NCI-H510A (cell line): Measurements from ENCODE around the gene MRPS7.
"Not testable (repeated sequence)": the region's sequence is repeated elsewhere in the genome, so short reads cannot be mapped to it uniquely, and the experiment has no call there.

Experiments
- DNase-seq: peaks from one replicate; lab custom pipeline; 2025; lab: John Stamatoyannopoulos, UW

MRPS7 gene

GRCh38 chr17:75244133-75244866 is 17.4 kb upstream of the MRPS7 start:
- DNase-seq = no peak

GRCh38 chr17:75245011-75245410 is 16.7 kb upstream of the MRPS7 start:
- DNase-seq = no peak

DNA sequence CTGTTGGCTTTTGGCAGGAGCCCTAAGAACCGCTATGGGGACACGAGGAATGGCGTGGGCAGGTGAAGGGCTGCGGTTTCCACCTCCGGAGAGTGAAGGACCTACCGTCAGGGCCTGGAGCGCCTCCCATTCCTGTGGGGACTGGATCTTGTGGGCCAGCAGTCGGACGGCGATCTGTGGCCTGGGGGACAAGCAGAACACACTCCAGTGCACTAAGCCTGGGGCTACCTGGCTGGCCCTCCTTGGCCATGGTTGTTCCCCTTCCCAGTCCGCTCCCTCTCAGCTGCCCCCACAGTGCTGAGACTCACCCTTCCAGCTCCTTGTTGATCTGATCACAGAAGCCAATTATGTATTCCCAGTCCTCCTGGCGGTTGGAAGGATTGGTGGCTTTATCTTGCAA is 15.3 kb upstream of the MRPS7 start:
- no peak for DNase-seq

DNA sequence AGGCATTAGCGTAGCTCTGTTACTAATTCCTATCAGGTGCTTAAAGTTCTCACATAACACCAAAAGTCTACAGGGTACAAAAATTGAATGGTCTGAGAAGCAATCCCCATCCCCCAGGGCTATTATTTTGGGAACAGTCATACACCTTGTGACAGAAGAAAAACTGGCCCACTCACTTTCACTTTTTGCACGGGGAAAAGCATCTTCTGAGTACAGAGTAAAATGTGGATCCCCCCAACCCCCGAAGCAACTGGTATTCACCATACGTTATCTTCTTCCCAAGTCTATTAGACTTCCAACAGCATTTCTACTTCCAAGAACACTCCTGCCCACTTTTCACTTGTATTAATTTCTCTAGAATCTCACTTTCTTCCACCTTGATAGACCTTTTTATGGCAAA is 12.1 kb upstream of the MRPS7 start:
- DNase-seq = no peak

DNA sequence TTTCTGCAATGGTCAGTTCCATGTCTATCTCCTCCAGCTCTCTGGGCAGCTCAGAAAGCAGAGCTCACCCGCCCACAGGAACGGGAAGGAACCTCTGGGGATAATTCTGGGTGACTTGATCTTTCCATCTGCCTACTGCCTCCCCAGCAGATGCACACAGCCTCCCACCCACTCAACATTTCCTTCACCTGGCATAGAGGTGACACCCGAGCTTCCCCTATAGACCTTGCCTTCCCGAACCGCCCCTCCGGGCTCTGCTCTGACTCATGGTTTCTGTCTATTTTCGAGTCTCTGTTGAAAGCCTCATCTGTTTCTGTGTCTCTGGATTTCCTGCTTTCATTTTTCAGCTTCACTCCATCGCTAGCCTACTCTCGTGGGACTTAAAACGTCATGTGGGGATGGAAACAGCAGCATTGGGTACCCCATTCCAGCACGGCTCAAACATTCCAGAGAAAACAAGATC is 11.6 kb upstream of the MRPS7 start:
- DNase-seq = no peak

GRCh38 chr17:75252039-75252816 is 9.5 kb upstream of the MRPS7 start:
- no peak for DNase-seq

DNA sequence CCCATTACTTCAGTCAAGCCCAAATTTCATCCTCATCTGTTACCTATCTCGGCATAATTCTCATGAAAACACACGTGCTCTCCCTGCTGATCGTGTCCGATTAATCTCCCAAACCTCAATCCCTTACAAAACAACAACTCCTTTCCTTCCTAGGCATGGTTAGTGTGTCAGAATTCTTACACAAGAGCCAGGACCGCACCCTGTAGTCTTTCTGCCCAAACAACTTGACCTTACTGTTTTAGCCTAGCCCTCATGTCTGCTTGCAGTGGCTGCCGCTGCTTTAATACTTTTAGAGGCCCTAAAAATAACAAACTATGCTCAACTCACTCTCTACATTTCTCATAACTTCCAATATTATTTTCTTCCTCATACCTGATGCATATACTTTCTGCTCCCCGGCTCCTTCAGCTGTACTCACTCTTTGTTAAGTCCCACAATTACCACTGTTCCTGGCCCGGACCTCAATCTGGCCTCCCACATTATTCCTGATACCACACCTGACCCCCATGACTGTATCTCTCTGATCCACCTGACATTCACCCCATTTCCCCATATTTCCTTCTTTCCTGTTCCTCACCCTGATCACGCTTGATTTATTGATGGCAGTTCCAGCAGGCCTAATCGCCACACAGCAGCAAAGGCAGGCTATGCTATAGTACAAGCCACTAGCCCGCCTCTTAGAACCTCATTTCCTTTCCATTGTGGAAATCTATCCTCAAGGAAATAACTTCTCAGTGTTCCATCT is 5.6 kb upstream of the MRPS7 start:
- not testable (repeated sequence) for DNase-seq

GRCh38 chr17:75257228-75257627 is 4.5 kb upstream of the MRPS7 start:
- DNase-seq = not testable (repeated sequence)

DNA sequence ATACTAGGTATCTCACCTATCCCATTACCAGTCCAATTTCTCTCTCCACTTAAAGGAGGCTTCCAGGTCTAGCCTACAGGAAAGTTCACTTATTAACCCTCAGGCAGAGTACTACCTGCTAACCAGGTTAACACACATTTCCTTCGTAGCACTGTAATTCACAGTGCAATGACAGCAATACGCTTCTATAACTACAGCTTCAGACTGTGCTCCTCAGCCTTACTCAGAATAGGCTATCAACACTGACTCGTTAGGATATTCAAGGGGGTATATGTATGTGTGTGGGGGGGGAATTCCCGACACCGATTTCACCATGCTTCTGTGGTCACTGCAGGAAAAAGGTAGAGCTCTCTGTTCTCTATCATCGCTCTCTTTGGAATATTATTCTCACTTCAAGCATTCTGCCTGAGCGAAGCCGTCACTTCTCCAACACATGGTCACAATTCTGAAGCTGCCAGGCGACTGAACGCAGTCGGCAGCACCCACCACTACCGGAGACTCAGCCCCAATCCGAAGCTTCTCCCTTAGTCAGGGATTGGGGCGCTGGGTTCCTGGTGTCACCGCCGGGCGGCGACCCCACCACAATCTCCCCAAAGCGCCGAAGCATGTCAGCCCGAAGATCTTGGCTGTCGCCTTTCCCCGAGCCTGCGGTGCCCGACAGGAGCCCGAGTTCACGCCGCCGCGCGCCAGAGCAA is 891 bp upstream of the MRPS7 start:
- no peak for DNase-seq

DNA sequence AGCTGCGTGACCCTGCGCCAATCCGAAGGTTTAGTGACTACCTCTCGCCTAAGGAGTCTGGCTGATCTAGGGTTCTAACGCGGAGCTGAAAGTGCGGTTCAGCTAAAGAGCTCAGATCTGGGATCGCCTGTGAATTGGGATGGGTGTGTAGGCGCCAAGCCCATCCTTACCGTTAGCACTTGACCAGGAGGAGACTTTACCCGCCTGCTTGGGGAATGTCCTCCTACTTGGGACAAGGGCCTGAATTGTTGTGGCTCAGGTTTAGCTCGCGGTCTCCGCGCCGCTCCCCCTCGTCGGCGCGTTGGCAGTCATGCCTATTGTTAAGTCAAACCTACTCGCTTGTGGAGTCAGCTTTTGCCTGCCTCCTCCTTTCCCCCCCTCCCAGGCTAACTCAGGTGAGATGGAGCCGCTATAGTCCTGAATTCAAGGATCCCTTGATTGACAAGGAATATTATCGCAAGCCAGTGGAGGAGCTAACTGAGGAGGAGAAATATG is 480 bp downstream of the MRPS7 start:
- no peak for DNase-seq

- DNase-seq = no peak
These were observed 1.4 kb downstream of the MRPS7 start for GRCh38 chr17:75263055-75263454.

DNA sequence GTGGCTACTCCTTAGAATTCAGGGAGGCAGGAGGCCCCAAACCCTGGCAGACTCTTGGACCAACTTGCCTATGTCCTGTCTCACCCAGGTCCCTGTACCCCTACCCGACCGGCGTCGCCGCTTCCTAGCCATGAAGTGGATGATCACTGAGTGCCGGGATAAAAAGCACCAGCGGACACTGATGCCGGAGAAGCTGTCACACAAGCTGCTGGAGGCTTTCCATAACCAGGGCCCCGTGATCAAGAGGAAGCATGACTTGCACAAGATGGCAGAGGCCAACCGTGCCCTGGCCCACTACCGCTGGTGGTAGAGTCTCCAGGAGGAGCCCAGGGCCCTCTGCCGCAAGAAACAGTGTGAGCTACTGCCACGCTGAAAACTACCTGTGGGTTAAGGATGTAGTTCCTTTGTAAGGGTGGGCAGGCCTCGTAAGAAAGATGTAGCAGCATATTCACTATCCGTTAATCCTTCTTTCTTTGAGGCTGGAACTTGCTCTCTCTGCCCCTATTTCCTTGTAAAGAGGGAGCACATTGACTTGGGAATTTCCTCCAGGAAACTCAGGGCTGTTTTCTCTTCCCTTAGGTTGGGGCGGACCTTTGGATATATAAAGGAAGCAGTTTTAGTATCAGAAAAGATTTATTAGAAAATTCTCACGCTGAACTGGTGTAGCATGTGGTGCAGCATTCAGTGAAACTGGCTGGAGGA is 4.1 kb downstream of the MRPS7 start:
- DNase-seq = no peak

- DNase-seq = no peak
These were observed 4.9 kb downstream of the MRPS7 start for GRCh38 chr17:75266316-75267152.

GRCh38 chr17:75267153-75267410 is 5.4 kb downstream of the MRPS7 start:
- DNase-seq = no peak

DNA sequence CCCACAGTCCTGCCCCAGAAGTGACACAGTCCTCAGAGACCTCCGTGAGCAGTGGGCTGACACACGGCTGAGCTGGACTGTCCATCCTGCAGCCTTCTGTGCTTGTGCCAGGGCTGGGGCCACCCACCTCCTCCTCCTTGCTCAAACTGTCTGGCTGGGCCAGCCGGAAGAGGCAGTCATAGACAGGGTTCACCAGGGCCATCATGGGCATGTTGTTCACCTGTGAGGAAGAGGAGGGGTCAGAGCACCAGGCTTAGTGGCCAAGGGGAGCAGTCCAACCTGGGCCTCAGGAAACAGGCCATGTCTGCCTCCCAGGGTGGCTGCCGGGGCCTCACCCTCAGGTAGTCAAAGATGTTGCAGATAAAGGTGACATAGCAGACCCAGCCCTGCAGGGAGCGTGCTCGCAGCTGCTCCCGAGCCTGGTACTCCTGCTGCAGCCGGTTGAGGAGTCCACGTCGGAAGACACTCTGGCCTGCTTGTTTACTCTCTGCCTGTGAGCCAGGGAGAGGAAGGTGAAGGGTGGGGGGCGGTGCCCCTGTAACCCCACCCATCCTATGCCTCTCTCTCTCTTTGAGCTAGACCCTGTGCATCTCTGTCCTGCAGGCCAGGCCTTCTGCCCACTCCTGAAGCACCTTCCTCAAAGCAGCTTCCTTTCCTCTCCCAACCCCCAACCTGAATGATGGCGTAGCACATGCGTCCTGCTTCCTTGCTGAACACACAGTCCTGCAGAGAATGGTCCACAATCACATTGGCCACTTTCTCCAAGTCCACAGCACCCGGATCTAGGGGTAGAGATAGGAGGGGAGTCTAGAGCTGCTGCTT is 5.9 kb downstream of the MRPS7 start:
- peak; percentile 64 for DNase-seq

DNA sequence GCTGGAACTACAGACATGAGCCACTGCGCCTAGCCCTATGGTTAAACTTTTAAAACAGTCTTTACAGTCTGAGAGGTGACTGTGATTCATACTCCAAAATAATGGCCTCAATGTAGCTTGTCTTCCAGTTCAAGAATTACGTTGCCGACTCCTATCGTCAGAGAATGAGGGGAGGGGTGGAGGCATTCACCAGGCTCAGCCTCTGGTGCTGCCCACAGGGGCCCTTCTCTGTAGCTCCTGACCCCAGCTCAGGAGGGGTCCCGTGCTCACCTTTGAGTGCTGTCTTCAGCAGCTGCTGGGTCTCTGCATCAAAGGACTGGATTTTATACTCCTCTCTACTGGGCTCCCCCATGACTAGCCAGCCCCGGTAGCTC is 8.2 kb downstream of the MRPS7 start:
- no peak for DNase-seq

GRCh38 chr17:75270218-75270965 is 8.7 kb downstream of the MRPS7 start:
- peak; percentile 47 for DNase-seq

DNA sequence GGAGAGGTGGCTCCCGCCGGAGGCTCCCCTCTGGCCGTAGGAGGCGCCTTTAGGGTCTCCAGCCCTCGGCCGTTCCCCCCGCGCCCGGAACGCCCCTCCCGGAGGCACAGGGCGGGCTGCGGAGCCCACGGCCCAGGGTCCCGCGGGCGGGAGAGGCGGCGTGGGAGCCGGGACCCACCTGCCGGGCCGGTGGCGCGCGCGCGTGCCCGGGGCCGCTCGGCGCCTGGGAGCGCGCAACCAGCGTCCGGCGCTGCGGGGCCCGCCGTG is 9.2 kb downstream of the MRPS7 start, which contains the start of gene MIF4GD:
Gene MIF4GD, minus strand, starts transcription at position 266 of the 267 bp plus-strand sequence. CDS start 1,036 bp downstream, outside the sequence.
- no peak for DNase-seq
